Measurements from ENCODE around the gene INSIG1.

The INSIG1 gene

GRCh38 chr7:155266440-155266839, 31.2 kb upstream of the INSIG1 start:
- no peak for DNase-seq (ENCODE audit: low read depth in 2 of 2)

GRCh38 chr7:155267023-155267422, 30.7 kb upstream of the INSIG1 start:
- DNase-seq (ENCODE audit: low read depth in 2 of 2): no peak

- no peak for DNase-seq (ENCODE audit: low read depth in 2 of 2)
Observed at GRCh38 chr7:155267436-155267835, 30.2 kb upstream of the INSIG1 start.

- no peak for DNase-seq (ENCODE audit: low read depth in 2 of 2)
Observed at GRCh38 chr7:155268211-155268610, 29.5 kb upstream of the INSIG1 start.

- DNase-seq (ENCODE audit: low read depth in 2 of 2): no peak
Observed at GRCh38 chr7:155268921-155269650, 28.6 kb upstream of the INSIG1 start.

GRCh38 chr7:155269766-155270585, 27.7 kb upstream of the INSIG1 start:
- DNase-seq (ENCODE audit: low read depth in 2 of 2): no peak

GRCh38 chr7:155270861-155271260, 26.8 kb upstream of the INSIG1 start:
- no peak for DNase-seq (ENCODE audit: low read depth in 2 of 2)

- no peak for DNase-seq (ENCODE audit: low read depth in 2 of 2)
Observed at GRCh38 chr7:155274633-155275355, 22.9 kb upstream of the INSIG1 start.

GRCh38 chr7:155276042-155276799, 21.5 kb upstream of the INSIG1 start:
- no peak for DNase-seq (ENCODE audit: low read depth in 2 of 2)

- no peak for DNase-seq (ENCODE audit: low read depth in 2 of 2)
Observed at GRCh38 chr7:155276800-155277375, 20.8 kb upstream of the INSIG1 start.

- no peak for DNase-seq (ENCODE audit: low read depth in 2 of 2)
Observed at GRCh38 chr7:155277385-155277994, 20.2 kb upstream of the INSIG1 start.

- DNase-seq (ENCODE audit: low read depth in 2 of 2): no peak
Observed at GRCh38 chr7:155278921-155279320, 18.8 kb upstream of the INSIG1 start.

- DNase-seq (ENCODE audit: low read depth in 2 of 2): no peak
Observed at GRCh38 chr7:155279787-155280445, 17.8 kb upstream of the INSIG1 start.

- no peak for DNase-seq (ENCODE audit: low read depth in 2 of 2)
Observed at GRCh38 chr7:155280446-155281397, 17.0 kb upstream of the INSIG1 start.

GRCh38 chr7:155281398-155281969, 16.2 kb upstream of the INSIG1 start:
- no peak for DNase-seq (ENCODE audit: low read depth in 2 of 2)

GRCh38 chr7:155282671-155283070, 15.0 kb upstream of the INSIG1 start:
- no peak for DNase-seq (ENCODE audit: low read depth in 2 of 2)

GRCh38 chr7:155283565-155284194, 14.0 kb upstream of the INSIG1 start:
- no peak for DNase-seq (ENCODE audit: low read depth in 2 of 2)

GRCh38 chr7:155284496-155285274, 13.0 kb upstream of the INSIG1 start:
- no peak for DNase-seq (ENCODE audit: low read depth in 2 of 2)

Measured in fibroblast of skin of left quadriceps (primary cell).